ENCODE data around the gene UBE2D2.
A peak's percentile ranks its signal among the peaks of the same experiment; 100 is the strongest.
"Not testable (repeated sequence)": the region's sequence is repeated elsewhere in the genome, so short reads cannot be mapped to it uniquely, and the experiment has no call there.

The UBE2D2 gene

DNA sequence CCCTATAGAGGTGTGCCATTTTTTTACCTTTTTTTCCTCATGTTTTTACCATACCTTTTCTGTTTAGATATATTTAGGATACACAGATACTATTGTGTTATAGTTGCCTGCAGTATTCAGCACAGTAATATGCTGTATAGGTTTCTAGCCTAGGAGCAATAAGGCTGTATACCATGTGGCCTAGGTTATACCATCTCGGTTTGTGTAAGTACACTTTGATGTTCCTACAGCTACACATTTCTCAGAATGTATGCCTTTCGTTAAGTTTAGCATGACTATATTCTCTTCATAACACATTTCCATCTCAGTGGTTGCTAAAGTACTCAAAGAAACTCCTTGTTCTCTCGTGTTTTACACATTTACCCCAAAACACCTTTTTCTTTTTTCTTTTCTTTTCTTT is 23.0 kb downstream of the UBE2D2 start:
- no peak for DNase-seq (ENCODE audit: low read depth in 2 of 2)

- DNase-seq (ENCODE audit: low read depth in 2 of 2): not testable (repeated sequence)
Measured at GRCh38 chr5:139588116-139588515, 27.0 kb downstream of the UBE2D2 start.

GRCh38 chr5:139588962-139589361 is 27.8 kb downstream of the UBE2D2 start:
- DNase-seq (ENCODE audit: low read depth in 2 of 2): no peak

DNA sequence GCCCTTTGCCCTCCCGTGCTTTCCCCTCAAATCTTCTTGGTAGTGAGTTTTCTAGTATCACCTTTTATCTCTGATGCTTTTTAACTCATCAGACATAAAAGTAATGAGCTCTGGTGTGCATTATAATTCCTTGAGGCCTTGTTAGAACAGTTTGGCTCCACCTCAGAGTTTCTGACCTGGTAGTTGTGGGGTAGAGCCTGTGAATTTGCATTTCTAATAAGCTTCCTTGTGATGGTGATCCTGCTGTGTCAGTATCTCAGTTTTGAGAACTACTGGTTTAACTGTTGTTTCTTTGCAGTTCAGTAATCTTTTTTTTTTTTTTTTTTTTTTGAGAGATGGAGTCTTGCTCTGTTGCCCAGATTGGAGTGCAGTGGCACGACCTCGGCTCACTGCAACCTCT is 31.1 kb downstream of the UBE2D2 start:
- no peak for DNase-seq (ENCODE audit: low read depth in 2 of 2)

DNA sequence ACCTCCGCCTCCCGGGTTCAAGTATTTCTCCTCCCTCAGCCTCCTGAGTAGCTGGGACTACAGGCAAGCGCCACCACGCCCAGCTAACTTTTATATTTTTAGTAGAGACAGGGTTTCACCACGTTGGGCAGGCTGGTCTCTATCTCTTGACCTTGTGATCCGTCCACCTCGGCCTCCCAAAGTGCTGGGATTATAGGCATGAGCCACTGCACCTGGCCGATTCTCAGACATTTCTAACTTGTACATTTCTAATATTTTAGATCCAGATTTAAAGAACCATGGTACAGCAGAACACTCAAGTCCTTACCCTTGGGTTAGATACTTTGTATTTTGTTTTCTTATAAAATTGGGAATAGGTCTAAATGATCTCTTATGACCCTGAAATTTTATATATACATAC is 31.9 kb downstream of the UBE2D2 start:
- DNase-seq (ENCODE audit: low read depth in 2 of 2): not testable (repeated sequence)

GRCh38 chr5:139593716-139594319 is 32.7 kb downstream of the UBE2D2 start:
- DNase-seq (ENCODE audit: low read depth in 2 of 2): no peak

GRCh38 chr5:139597134-139597533 is 36.0 kb downstream of the UBE2D2 start:
- no peak for DNase-seq (ENCODE audit: low read depth in 2 of 2)

- not testable (repeated sequence) for DNase-seq (ENCODE audit: low read depth in 2 of 2)
Measured at GRCh38 chr5:139598601-139598965, 37.4 kb downstream of the UBE2D2 start.

- no peak for DNase-seq (ENCODE audit: low read depth in 2 of 2)
Measured at GRCh38 chr5:139600336-139600949, 39.3 kb downstream of the UBE2D2 start.

DNA sequence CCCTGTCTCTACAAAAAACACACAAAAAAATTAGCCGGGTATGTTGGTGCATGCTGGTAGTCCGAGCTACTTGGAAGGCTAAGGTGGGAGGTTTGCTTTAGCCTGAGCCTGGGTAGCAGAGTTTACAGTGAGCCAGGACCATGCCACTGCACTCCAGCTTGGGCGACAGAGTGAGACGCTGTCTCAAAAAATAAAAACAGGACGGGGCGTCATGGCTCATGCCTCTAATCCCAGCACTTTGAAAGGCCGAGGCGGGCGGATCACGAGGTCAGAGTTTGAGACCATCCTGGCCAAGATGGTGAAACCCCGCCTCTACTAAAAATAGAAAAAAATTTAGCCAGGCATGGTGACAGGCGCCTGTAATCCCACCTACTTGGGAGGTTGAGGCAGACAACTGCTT is 40.3 kb downstream of the UBE2D2 start:
- no peak for DNase-seq (ENCODE audit: low read depth in 2 of 2)

DNA sequence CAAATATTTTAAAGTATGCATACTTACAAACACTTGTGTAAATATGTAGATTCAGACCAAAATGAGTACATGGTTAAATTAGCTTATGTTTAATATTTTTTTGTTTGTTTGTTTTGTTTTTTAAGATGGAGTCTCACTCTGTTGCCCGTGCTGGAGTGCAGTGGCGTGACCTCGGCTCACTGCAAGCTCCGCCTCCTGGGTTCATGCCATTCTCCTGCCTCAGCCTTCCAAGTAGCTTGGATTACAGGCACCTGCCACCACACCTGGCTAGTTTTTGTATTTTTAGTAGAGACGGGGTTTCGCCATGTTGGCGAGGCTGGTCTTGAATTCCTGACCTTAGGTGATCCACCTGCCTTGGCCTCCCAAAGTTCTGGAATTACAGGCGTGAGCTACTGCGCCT is 40.8 kb downstream of the UBE2D2 start:
- DNase-seq (ENCODE audit: low read depth in 2 of 2): not testable (repeated sequence)

- DNase-seq (ENCODE audit: low read depth in 2 of 2): no peak
Measured at GRCh38 chr5:139605887-139606286, 44.7 kb downstream of the UBE2D2 start.

- no peak for DNase-seq (ENCODE audit: low read depth in 2 of 2)
Measured at GRCh38 chr5:139611703-139612584, 50.8 kb downstream of the UBE2D2 start.

DNA sequence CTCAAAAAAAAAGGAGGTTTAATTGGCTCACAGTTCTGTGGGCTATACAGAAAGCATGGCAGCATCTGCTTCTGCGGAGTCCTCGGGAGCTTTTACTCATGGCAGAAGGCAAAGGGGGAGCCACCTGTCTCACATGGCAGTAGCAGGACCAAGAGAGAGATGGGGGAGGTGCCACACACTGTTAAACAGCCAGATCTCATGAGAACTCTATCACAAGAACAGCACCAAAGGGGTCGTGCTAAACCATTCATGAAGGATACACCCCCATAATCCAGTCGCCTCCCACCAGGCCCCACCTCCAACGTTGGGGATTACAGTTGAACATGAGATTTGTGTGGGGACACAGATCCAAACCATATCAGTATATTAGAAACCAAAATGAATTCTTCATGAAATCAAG is 58.7 kb downstream of the UBE2D2 start:
- DNase-seq (ENCODE audit: low read depth in 2 of 2): no peak

GRCh38 chr5:139625398-139625797 is 64.3 kb downstream of the UBE2D2 start:
- not testable (repeated sequence) for DNase-seq (ENCODE audit: low read depth in 2 of 2)

DNA sequence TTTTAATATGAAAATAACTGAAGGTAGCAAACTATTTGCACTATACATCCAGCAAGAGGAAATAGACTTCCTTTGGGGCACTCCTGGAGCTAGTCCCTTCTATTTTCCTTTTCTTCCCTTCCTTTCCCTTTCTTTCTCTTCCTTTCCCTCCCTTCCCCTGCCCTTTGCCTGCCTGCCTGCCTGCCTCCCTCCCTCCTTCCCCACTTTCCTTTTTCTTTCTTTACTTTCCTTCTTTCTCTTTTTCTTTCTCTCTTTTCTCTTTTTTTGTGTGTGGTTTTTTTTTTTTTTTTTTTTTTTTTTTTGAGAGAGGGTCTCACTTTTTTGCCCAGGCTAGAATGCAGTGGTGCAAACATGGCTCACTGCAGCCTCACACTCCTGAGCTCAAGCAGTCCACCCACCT is 69.7 kb downstream of the UBE2D2 start:
- DNase-seq (ENCODE audit: low read depth in 2 of 2): no peak

GRCh38 chr5:139631520-139632165 is 70.5 kb downstream of the UBE2D2 start:
- no peak for DNase-seq (ENCODE audit: low read depth in 2 of 2)

GRCh38 chr5:139633295-139634027 is 72.3 kb downstream of the UBE2D2 start:
- DNase-seq (ENCODE audit: low read depth in 2 of 2): peak in 1 of 2 donors; percentile 56

DNA sequence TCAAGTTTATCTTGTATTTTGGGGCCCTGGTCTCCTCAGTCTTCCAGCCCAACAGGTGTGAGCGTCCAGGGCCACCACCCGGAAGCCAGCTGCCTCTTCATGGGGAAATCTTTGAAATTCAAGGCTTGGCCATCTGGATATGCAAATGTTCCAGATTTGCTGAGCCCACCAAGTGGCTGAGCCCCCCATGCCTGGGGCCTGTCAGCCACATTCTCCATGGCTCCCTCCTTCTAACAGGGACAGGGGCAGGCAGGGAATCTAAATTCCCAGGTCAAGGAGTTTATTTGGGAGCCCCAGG is 72.8 kb downstream of the UBE2D2 start:
- DNase-seq (ENCODE audit: low read depth in 2 of 2): no peak

GRCh38 chr5:139634541-139634940 is 73.4 kb downstream of the UBE2D2 start:
- no peak for DNase-seq (ENCODE audit: low read depth in 2 of 2)

DNA sequence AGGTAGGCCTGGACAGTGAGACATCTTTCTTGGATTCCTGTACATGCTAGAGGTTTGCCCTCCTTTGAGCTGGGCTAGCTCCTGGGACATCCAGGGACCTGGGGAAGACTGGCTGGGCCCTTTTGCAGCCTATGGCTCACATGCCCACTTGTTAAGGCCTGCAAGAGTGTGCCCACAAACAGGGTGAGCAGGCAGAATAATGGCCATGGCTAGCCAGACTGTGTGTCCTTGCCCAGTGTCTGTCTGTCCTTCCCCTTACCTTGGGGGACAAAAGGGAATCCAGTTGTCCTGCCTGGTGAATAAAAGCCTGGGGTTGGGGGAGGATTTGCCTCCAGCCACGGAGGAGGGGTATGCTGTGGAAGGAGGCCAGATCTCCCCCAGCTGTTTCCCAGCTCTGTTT is 74.1 kb downstream of the UBE2D2 start:
- no peak for DNase-seq (ENCODE audit: low read depth in 2 of 2)
